ENCODE data around the gene MS4A6E.

MS4A6E gene

GRCh38 chr11:60305906-60306619 lies 21.0 kb upstream of the MS4A6E start:
- TF ChIP-seq, protein P1, sequence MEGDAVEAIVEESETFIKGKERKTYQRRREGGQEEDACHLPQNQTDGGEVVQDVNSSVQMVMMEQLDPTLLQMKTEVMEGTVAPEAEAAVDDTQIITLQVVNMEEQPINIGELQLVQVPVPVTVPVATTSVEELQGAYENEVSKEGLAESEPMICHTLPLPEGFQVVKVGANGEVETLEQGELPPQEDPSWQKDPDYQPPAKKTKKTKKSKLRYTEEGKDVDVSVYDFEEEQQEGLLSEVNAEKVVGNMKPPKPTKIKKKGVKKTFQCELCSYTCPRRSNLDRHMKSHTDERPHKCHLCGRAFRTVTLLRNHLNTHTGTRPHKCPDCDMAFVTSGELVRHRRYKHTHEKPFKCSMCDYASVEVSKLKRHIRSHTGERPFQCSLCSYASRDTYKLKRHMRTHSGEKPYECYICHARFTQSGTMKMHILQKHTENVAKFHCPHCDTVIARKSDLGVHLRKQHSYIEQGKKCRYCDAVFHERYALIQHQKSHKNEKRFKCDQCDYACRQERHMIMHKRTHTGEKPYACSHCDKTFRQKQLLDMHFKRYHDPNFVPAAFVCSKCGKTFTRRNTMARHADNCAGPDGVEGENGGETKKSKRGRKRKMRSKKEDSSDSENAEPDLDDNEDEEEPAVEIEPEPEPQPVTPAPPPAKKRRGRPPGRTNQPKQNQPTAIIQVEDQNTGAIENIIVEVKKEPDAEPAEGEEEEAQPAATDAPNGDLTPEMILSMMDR (IDR thresholded peaks at IDR 0.05): no peak

DNA sequence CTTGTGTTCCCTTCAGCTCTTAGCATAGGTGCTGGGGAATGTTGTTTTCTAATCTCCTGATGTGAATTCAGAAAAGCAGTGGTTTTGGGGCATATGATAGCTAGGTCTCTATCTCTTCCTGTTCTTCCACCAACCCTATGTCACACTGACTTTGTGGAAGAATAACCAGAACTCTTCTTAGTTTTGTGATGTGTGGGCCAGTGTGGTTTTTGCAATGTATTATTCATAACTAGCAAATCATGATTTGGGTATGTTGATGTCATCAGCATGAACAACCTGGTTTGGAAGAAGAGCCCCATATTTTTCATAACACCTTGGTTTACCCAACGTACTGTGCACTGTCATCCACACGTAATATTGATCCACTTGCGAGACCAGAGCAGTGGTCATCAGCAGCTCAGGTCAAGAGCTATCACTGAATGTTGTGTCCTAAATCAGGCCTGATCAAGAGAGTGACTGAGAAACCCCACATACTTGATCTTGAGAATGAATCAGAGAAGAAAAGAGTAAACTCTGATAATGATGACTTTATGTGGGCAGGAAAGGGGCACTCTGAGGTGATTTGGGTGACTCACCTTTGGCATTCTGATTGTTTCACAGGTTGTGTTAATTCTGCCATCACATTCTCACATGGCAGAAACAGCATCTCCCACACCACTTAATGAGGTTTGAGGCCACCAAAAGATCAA lies 19.4 kb upstream of the MS4A6E start:
- TF ChIP-seq, protein P1 (IDR thresholded peaks at IDR 0.05): no peak

- TF ChIP-seq, protein P1 (IDR thresholded peaks at IDR 0.05): no peak
Measured at GRCh38 chr11:60310407-60310998, 16.6 kb upstream of the MS4A6E start.

- TF ChIP-seq, protein P1 (IDR thresholded peaks at IDR 0.05): no peak
Measured at GRCh38 chr11:60314635-60315321, 12.3 kb upstream of the MS4A6E start.

DNA sequence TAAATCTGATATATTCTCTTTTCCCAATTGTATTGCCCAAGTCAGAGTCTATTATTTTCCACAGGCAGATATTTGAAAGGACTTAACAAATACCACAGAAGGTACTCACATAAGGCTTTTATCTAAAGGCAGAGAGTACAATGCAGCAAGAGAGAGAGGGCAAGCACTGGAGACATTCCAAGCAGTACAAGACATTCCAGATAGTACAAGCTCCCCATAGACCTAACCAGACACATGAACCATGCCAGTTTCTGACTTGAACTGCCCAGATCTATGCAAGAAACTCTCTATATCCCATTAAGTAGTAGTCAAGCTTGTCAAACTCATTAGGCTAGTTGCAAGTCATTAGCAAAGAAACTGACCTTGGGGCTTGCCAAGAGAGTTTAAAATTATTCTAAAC lies 11.2 kb upstream of the MS4A6E start:
- TF ChIP-seq, protein P1 (IDR thresholded peaks at IDR 0.05): no peak

GRCh38 chr11:60316317-60316716 lies 10.7 kb upstream of the MS4A6E start:
- TF ChIP-seq, protein P1 (IDR thresholded peaks at IDR 0.05): no peak

- TF ChIP-seq, protein P1 (IDR thresholded peaks at IDR 0.05): no peak
Measured at GRCh38 chr11:60318726-60319125, 8.3 kb upstream of the MS4A6E start.
